Hematopoietic multipotent progenitor cell treated with erythropoietin and hydrocortisone succinate and interleukin-3 and kit ligand, for 15 days (in vitro differentiated cells): ENCODE measurements around the gene ADRA2C.

ENCODE experiments used
- DNase-seq: peaks from one replicate; pipeline ENCODE4 v3.0.0-alpha.2; 2015; ENCODE audit warnings: low spot score

Gene ADRA2C

DNA sequence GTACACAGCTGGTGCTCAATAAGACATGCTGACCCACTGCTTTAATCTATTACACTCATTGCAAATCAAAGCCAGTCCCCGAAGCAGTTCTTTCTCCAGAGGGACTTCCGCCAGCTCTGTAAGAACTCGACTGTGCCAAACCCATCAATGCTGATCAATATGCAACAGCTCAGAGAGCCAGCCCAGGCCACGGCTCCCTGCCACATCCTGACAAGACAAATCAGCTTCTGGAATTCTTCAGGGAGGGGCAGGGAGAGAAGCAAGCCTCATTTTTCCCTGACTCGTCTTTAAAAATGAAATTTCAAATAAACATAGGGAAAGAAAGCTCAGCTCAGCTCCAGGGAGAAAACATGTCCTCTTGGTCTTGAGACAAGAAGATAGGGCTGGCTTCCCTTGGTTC, 5.3 kb upstream of the ADRA2C start:
- DNase-seq, result no peak

DNA sequence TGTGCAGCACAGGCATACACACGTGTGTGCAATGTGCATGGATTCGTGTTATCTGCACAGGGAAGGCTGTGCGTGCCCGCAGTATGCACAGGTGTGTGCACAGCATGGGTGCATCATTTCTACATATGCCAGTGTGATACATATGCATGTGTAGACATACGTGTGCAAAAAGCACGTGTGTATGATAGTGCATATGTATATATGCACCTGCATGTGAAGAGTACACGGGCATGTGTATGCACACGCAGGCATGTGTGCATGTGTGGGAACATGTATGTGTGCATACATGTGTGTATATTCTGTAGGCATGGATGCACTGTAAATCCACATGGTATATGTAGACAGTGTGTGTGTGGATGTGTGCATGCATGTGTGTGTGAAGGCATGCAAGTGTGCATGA, 3.9 kb upstream of the ADRA2C start:
- no peak for DNase-seq

DNA sequence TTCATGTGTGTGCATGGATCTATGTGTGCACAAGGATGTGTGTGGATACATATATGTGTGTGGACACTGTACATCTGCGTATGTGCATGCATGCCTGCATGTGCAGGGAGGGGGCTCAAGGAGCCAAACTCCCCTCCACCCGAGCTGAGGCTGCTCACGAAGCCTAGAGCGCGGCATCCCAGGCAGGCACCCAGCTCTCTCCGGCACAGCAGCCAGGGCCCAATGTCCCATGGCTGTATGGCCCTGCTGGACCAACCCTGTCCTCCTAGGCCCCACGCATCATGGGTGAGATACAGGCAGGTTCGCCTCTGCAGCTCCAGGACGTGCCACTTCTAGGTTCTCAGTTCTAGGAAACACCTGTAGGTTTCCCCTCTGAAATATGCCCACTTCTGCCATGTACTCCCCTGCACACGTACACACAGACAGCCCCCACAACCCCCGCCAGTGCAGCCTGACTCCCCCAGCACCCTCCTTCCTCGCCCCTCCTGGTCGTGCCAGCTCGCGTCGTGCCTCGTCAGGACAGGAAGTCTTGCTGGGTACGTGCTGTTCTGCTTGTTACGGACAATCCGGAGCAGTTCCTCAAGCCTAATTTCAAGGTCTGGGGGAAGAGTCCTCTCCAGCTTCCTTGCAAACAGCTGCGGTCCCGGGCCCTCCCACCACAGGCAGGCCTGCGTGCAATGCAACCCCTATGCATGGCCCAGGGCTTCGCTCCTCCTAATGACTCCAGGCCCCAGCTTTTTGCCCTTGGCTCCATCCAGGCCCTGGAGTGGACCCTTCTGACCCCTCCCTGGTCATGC, 3.2 kb upstream of the ADRA2C start:
- no peak for DNase-seq

DNA sequence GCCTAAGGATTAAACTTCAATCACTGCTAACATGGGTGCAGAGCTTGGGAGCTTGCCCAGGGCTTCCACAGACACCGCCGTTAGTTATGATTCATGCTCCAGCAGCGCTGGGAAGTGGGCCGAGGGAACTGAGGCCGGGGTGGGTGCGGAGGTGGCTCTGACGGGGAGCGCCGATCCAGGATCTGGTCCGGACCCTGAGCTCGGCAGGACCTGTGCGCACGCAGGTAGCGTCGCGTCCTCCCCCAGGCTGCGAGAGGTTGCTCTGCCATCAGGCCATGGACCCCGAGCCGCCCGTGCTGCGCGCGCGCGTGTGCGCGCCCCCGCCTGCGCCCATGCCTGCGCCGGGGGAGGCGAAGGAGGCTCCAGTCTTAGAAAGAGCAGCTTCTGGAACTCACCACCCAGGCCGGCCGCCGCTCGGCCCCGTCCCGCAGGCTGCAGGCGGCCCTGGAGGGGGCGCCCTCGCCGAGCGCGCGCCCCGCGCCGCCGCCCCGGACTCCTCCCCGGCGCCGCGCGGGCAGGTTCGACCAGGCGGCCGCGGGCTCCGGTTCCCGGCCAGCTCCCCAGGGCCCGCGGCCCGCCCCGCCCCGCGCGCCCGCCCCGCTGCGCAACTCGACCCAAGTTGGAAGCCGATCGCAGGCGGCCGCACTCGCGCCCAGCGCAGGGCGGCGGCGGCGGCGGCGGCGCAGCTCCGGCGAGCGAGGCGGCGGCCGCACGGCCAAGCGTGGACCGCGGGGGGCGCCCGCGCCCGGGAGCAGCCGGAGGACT, 732 bp upstream of the ADRA2C start:
- no peak for DNase-seq

DNA sequence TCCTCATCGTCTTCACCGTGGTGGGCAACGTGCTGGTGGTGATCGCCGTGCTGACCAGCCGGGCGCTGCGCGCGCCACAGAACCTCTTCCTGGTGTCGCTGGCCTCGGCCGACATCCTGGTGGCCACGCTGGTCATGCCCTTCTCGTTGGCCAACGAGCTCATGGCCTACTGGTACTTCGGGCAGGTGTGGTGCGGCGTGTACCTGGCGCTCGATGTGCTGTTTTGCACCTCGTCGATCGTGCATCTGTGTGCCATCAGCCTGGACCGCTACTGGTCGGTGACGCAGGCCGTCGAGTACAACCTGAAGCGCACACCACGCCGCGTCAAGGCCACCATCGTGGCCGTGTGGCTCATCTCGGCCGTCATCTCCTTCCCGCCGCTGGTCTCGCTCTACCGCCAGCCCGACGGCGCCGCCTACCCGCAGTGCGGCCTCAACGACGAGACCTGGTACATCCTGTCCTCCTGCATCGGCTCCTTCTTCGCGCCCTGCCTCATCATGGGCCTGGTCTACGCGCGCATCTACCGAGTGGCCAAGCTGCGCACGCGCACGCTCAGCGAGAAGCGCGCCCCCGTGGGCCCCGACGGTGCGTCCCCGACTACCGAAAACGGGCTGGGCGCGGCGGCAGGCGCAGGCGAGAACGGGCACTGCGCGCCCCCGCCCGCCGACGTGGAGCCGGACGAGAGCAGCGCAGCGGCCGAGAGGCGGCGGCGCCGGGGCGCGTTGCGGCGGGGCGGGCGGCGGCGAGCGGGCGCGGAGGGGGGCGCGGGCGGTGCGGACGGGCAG, 792 bp downstream of the ADRA2C start:
- no peak for DNase-seq

DNA sequence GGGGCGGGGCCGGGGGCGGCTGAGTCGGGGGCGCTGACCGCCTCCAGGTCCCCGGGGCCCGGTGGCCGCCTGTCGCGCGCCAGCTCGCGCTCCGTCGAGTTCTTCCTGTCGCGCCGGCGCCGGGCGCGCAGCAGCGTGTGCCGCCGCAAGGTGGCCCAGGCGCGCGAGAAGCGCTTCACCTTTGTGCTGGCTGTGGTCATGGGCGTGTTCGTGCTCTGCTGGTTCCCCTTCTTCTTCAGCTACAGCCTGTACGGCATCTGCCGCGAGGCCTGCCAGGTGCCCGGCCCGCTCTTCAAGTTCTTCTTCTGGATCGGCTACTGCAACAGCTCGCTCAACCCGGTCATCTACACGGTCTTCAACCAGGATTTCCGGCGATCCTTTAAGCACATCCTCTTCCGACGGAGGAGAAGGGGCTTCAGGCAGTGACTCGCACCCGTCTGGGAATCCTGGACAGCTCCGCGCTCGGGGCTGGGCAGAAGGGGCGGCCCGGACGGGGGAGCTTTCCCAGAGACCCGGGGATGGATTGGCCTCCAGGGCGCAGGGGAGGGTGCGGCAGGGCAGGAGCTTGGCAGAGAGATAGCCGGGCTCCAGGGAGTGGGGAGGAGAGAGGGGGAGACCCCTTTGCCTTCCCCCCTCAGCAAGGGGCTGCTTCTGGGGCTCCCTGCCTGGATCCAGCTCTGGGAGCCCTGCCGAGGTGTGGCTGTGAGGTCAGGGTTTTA, 1.5 kb downstream of the ADRA2C start:
- DNase-seq, result no peak

DNA sequence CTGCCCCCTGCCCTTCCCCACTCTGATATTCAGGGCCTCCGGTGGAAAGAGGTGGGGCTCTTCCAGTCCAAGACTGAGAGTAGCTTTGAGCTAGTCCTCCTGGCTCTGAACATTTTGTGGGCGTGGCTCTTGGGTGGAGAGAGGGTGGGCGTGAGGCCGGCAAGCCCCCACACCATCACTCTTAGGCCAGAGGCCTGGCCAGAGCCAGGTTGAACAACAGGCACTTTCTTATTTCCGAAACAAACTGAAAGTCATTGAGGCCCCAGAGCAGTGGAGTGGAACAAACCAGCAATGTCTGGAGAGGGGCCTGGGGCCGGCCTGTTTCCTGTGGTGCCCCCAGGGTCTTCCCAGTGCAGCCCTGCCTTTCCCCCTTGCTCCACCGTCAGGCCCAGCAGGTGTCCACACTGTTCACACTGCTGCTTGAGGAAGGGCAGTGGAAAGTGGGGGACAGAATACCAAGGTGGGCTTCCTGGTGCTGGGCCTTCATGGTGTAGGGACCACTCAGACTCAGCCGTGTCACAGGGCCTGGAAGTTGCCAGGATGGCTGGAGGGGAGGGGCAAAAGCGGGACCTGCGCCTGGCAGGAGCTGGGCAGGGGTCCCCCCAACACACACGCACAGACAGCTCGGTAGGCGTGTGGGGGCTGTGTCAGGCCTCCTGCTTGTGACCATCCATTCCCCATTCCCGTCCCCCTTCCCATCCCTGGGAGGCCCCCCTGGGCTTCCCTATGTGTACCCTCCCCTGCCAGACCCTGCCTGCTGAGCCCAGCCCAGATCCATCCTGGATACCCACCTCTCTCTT, 2.9 kb downstream of the ADRA2C start:
- no peak for DNase-seq

DNA sequence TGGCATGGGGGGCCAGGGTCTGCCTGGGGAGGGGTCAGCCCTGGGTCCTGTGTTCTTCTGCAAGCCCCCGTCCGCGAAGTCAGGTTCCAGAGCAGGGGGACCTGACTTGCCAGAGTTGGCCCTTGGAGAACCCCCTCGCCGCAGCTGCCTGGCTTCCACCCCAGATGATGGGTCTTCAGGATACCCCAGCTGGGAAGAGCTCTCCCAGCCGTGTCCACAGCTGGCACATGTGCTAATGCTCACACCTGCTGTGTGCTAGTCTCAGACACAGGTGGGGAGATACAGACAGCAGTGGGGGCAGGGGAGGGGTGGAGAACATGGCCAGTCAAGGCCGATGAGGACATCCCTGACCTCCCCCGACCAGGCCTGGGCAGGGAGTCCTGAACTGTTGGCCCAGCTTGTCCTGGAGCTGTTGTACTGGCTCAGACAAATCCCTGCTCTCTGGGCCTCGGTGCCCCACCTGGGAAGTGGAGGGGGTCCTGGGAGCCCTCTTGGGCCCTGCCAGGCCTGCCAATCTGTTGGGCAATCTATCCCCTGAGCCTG, 3.5 kb downstream of the ADRA2C start:
- no peak for DNase-seq

DNA sequence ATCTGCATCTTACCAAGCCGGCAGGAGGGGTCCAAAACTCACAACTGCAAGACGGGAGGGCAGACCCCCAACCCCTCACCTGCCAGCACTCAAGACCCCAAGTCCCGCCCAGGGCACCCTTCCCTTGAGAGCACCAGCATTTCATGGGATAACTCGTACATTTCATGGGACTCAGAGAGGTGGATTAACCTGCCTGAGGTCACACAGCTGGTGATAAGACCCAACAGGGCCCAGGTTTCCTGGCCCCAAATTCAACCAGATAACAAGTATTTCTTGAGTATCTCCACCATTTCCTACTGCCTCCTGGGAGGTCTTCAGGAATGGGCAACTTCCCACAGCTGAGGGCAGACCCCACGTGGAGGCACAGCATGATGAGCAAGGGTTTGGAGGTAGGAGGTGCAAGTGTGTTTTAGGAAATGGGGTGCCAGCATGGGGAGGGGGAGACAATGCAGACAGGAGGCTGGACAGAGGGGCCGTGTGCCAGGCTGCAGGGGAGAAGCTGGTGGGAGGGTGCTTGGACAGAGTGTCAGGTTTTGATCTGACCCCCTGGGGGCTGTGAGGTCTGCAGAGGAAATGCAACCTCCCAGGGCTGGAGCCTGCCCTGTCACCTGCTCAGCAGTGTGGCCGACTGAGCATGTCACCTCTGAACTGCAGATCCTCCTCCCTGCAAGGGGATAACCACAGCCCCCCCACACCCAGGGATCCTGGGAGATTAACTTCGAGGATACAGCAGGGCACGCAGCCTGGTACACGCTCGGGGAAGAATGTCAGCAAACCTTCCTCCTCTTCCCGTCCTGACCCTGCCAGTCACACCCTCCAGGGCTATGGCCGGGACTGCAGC, 4.4 kb downstream of the ADRA2C start:
- no peak for DNase-seq

DNA sequence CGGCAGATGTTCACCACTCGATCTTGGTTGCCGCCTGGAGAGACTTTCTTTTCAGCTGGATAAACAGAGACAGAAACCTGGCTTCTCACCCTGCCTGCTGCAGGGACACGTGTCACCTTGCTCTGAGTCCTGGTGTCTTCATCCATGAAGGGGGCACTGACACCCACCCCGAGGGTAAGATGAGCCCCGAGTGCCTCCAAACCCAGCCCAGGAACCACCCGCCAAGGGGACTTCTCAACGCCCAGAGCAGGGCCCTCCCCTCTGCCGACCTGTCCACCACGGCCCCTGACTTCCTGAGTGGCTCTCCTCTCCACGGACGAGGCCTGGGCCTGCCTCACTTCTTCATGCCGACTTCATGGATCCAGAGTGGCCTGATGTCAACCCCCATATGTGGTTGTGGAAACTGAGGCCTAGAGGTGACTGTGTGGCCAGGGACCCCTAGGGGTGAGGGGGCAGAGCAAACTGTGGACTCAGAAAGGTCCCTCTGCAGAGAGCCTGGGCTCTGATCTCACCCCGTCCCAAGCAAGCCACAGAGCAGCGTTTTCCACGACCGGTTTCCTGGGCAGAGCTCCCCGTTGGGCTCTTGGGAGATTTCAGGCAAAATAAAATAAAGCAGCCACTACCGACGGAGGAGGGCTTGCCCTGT, 5.1 kb downstream of the ADRA2C start:
- DNase-seq, result no peak

DNA sequence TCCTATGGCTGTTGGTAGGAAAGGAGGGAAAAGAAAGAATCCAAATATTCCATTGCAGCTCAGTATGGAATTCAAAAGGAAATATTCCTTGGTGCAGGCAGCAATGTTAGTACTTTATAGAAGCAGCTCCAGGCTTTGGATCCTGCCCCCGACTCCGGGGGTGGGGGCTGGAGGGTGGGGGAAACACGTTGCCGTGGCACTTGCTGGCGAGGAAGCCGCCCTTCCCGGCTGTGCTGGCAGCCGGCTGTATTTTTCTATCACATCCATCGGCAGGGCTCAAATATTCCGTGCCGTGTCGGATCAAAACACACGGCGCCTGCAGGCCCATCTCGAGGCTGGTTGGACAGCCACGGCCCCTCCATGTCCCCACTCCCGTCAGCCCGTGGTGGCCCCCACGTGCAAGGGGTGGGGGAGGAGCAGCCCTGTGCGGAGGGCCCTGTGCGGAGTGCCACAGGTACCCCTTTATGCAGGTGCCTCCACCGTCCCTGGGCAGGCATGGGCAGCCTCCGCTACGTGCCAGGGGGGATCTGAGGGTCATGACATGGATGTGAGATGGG, 5.8 kb downstream of the ADRA2C start:
- no peak for DNase-seq

DNA sequence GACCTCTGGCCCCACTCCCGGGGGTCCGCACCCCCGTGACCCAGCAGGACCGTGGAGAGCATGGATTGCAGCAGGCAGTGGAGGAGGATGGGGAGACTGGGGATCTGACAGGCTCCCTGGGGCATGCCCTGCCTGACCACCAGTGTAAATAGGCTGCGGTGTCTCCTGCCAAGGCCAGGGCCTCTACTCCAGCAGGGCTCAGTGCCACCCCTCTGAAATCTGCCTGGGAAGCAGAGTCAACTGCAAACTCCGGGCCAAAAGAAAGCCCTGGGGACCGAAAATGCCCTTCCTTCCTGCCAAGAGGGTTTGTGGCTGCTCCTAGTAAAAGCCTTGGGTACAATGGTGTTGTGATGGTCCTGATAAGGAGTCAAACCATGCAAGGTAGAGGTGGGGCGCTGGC, 6.4 kb downstream of the ADRA2C start:
- DNase-seq, result no peak

DNA sequence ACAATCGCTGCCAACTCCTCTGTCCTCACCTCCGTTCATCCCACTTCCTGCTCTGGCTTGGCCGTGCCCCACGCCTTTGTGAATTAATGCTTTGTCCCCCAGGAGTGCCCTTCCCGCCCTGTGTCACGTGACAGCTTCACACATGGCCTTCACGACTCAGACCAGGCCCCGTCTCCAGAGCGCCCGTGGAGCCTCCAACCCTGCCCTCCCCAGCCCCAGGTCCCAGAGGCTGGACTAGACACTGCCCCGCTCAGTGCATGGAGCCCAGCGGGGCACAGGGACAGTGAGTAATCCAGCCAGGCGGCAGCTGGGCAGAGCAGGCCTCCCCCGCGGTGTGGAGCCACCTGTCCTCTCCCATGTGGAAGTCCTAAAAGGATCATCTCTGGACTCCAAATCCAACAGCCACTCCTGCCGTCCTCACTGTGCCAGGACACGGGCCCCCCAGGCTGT, 7.4 kb downstream of the ADRA2C start:
- no peak for DNase-seq

DNA sequence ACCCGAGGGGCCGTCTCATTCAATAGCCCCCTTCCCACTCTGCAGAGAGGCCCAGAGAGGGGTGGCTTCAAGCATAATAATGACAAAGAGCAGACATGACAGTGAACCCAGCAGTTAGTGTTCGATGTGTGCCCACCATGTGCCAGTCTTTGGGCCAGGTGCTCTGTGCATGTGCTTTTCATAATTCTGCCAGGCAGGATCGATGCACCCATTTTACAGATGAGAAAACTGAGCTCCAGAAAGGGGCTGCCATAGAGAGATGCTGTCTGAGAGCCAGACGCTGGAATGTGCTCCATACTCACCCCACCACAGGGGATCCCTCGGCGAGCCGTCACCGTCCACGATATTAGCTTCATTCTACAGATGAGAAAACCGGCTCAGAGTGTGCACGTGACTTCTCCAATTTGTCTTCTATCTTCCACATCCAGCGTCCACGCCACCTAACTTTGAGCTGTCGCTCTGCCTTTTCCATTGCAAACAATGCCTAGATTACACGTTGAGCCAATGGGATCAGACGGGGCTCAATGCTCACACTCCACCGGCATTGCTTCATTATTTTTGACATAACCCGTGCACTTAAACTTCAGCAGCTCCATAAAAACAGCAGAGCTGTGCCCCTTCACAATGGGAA, 8.2 kb downstream of the ADRA2C start:
- no peak for DNase-seq

DNA sequence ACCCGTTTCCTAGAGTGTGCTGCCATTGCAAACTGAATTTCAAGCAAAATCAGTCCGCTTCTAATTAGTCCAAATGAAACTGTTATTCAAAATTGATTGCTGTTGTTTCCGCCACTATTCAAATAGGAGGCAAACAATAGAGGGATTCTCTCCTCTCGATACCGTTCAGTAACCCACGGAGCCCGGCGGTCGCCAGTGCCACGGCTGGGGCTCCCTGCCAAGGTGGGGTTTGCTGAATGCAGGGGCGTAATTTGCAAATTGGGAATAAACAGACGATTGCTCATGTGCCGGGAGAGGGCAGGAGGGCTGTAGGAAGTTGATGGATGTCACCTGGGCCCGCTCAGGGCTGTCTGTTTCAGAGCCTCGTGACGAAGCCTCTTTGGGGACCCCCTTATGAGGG, 8.8 kb downstream of the ADRA2C start:
- no peak for DNase-seq

DNA sequence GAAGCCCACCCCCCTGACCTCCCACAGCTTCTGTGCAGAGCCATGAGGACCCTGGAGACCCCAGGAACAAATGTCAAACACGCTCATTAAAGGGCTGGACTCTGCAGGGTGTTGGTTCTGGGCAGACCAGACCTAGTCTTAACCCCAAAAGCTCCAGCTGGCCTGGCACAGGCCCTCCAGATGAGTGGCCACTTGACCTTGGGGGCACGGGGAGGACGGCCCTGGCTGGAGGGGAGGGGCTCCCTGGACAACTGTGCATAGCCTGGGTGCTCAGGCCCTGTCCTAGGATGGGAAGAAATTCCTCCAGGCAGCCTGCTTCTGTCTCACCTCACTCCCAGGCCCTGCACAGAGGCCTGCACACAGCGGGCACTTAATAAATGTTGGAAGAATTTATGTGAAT, 9.4 kb downstream of the ADRA2C start:
- DNase-seq, result no peak

DNA sequence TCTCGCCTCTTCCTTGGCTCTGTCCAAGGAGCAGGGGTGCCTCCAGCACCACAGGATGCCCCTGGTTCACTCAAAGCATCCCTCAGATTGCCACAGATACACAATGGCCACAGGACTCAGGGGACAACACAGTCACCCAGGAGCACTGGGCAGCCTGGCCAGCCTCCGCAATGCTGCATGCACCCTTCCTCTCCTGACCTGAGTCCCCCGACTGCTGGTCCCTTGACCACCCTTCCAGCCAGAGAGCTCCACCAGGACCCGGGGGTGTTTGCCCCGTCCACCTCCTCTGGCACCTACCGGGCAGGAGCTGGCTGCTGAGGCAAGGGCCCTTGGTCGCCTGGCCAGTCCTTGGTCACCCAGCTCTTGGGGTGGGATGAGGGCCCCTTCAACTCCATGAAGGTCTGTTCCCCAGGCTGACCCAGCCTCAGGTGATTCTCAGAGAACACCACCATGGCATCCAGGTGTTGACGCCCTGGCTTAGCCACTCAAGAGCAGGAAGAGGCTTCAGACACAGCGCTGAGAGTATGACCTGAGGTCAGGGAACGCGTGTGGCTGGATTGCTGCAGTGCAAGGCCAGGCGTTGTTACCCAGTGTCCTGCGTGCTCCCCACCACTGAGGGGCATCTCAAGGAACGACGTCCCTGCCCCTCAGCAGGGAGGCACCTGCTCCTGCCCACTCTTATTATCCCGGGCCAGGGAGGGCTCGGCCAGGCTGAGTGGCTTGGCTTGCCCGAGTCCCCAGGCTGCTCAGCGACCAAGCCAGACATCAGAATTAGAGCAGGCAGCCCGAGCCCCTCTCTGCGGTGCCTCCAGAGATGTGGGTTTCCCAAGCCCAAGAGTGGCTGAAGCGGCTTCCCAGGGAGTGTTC, 10.2 kb downstream of the ADRA2C start:
- DNase-seq, result no peak

DNA sequence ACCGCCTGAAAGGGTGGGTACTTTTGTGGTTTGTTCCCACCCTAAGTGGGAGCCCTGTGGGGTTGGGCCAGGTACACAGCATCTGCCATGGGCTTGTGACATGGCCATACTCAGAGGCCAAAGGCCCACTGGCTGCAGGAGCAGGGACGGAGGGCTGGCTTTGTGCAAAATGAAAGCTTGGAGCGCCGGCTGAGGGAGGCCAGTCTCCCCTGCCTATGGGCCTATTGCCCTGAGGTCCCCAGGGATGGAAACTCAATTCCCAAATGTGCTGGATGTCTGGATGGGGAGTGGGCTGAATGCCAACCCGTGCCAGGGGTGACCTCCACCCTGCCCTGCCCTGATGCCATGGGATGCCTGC, 10.8 kb downstream of the ADRA2C start:
- DNase-seq, result no peak
